Measurements from ENCODE around the gene ACTR1A.
"Not testable (repeated sequence)": the region's sequence is repeated elsewhere in the genome, so short reads cannot be mapped to it uniquely, and the experiment has no call there.

The ACTR1A gene

DNA sequence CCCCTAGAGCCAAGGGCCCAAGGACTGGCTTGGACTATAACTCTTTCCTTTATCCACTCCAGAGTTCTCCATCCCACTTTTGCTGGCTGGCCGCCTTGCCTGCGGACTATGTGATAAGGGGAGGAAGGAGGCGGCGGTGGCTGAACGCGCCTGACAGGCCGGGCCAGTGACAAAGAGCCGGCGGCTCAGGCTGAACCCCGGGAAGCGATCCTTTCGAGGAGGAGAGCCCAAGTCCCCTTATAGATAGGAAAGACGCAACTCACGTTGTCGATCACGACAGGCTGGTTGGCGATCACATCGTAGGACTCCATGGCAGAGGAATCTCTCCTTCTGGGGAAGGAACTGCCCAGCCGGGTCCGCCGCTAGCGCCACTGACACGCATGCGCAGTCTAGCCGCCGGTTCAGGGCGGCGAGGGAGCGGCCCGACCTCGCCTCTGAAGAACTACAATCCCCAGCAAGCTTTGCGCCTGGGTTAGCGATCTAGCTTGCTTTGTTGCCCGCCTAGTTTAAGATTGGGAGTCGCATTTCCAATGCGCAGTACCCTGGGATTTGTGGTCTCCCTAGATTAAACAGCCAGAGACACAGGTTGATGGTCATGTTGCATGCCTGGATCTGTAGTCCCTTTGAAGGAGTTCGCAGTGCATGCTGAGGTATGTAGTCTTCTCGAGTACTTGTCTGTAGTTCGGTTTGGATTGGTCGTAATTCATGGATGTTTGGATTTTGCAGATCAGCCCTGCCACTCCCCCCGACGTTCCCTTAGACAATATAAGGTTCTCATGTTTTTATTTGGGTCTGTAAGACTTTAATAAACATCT is at the start of gene ACTR1A:
Gene ACTR1A, minus strand, starts transcription at position 376 of the 815 bp plus-strand sequence. Its CDS starts 65 bp downstream, at position 311.
- peak; percentile 84 to 90 for DNase-seq (ENCODE audit: low read depth in 2 of 2)

DNA sequence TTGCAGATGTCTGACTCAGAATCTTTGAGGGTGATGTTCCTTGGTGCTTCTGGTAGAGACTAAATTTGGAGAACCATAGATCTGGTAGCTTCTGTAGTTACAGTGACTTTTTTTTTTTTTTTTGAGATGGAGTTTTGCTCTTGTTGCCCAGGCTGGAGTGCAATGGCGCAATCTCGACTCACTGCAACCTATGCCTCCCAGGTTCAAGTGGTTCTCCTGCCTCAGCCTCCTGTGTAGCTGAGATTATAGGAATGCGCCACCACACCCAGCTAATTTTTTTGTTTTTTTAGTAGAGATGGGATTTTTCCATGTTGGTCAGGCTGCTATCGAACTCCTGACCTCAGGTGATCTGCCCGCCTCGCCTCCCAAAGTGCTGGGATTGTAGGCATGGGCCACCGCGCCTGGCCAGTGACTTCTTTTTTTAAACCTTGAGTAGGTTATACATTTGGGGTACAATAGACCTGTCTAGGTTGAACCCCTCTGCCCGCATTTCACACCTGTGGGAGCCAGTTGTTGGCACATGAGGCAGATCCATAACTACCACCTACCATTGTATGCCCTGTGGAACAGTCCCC is 48.2 kb upstream of the ACTR1A start:
- DNase-seq (ENCODE audit: low read depth in 2 of 2), result no peak

DNA sequence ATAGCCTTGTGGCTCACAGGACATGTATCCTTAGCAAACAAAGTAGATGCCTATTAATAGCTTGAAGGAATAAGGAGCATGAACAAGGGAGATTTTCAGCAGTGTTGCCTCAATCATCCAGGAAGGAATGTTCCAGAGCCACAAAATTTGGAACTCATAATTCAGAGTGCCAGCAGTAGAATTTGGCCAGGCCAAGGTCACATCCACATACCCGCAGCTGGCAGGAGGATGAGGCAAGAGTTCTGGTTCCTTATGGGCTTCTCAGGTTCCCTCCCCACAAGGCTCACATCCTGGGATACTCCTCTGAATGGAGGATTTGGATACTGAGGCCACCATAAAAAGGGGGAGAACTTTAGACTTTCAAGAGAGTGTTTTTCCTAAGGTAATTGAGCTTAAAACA is 47.0 kb upstream of the ACTR1A start:
- no peak for DNase-seq (ENCODE audit: low read depth in 2 of 2)

DNA sequence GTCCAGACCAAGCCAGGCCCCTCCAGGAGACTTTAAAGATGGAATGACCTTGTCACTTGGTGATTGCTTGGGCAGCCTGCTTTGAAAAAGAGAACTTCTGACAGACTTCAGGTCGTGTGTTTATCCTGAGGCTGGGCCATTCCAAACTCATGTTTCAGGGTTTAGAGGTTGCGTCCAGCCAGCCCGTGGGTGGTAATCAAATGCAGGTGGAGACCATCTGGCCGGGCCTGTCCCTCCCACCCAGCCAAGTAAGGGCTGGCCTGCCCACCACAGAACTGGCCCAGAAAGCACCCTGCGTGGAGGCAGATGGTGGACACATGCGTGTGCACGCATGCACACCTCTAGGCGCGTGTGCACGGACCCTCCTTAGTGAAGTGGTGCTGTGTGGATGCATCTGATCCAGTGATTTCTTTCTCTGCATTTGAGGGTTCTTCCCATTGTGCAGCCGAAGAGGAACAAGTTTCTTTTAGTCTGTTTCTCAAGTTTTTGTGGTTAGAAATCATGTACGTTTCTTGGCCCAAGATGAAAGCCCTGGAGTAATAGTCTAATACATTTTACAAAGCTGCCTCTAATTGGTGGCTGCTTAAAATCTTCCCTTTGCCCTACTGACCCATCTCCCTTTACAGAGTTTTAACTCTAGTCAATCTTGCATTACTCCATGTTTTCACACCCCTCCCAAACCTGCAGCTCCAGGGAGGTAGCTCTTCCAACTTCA is 44.3 kb upstream of the ACTR1A start:
- no peak for DNase-seq (ENCODE audit: low read depth in 2 of 2)

DNA sequence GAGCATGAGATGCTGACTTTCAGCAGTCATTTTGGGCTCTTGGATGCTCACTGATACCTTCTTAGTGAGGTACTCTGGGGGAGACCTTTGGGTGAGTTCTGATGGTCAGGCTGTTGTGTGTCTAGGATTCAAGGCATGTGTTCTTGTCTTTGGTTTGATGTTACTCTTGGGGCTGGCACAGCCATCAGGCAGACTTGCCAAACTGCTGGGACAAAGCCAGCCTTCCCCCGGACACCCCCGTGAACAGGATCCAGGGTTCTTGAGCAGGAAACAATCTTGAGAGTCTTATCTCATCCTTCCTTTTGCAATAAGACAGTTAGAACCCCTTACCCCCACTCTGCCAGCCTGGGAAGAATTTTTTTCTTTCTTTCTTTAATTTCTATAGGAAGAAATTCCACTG is 43.5 kb upstream of the ACTR1A start:
- no peak for DNase-seq (ENCODE audit: low read depth in 2 of 2)

DNA sequence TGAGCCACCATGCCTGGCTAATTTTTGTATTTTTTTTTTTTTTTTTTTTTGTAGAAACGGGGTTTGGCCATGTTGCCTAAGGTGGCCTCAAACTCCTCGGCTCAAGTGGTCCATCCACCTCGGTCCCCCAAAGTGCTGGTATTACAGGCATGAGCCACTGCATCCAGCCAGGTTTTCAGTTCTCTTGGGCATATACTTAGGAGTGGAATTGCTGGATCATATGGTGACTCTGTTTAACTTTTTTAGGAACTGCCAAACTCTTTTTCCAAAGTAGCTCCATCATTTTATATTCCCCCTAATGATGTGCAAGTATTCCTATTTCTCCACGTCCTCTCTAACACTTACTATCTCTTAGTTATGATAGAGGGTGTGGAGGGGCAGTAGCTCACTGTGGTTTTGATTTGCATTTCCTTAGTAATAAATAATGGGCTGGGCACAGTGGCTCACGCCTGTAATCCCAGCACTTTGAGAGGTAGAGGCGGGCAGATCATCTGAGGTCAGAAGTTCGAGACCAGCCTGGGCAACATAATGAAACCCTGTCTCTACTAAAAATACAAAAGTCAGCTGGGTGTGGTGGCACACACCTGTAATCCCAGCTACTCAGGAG is 42.9 kb upstream of the ACTR1A start:
- DNase-seq (ENCODE audit: low read depth in 2 of 2), result no peak

DNA sequence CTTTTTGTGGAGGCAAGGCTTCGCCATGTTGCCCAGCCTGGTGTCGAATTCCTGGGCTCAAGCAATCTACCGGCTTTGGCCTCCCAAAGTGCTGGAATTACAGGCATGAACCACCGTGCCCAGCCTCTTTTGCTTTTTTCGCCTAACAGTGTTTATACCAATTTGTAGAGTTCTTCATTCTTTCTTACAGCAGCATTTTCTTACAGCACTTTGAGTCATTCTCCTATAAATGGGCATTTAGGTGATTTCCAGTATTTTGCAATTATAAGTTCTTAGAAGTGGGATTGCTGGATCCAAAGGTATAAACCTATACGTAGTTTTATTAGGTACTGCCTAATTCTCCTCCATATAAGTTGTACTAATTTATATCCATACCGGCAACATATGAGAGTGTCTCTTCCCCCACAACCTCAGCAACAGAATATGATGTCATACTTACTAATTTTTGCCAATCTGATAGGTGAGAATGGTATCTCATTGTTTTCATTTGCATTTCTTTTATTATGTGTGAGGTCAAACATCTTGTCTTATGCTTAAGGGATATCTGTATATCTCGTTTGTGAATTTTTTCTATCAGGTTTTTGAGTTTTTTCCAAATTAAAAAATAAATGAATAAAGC is 40.4 kb upstream of the ACTR1A start:
- no peak for DNase-seq (ENCODE audit: low read depth in 2 of 2)

DNA sequence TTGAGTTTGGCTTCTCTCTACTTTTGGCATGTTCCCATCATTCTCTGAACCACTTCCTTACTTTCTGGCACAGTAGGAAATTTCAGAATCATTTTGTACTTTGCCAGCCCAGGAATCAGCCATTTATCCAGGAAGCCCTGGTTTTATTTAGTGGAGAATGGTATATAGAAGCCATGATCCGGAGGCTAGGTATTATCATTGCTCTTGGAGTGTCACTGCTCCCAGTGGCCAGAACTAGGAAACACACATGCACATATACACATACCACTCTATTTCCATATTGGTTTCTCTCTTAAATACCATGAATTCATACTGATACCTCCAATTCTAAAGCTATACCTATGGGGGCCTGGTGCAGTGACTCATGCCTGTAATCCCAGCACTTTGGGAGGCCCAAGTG is 37.5 kb upstream of the ACTR1A start:
- DNase-seq (ENCODE audit: low read depth in 2 of 2), result no peak

DNA sequence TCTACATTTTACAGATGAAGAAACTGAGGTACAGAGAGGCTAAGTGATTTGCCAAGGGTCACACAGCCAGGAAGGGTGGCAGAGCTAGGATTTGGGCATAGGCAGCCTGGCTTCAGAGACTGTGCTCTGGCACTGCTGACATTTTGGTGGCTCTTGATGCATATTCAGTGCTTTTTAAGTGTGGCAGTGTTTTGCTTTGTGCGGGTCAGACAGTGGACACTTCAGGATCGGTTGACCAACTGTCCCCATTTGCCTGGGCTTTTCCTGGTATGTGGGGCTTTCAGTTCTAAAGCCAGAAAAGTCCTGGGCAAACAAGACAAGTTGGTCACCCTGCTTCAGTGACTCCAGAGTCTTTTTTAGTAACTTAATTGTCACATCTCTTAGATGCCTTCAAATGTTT is 36.3 kb upstream of the ACTR1A start:
- no peak for DNase-seq (ENCODE audit: low read depth in 2 of 2)

DNA sequence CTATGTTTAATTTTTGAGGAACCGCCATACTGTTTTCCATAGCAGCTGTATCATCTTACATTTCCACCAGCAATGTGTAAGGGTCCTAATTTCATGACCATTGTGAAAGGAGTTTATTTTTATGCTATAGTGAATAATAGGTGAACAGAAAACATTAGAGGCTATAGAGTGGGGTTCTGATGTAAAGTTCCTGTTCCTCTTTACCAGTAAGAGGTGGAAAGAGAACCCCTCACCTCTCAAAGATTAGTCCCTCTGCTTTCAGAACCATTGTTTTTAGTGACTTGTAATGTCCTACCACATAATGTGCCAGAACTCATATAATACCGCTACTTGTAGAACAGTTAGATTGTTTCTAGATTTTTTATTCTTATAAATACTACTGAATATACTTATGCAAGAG is 35.4 kb upstream of the ACTR1A start:
- no peak for DNase-seq (ENCODE audit: low read depth in 2 of 2)

DNA sequence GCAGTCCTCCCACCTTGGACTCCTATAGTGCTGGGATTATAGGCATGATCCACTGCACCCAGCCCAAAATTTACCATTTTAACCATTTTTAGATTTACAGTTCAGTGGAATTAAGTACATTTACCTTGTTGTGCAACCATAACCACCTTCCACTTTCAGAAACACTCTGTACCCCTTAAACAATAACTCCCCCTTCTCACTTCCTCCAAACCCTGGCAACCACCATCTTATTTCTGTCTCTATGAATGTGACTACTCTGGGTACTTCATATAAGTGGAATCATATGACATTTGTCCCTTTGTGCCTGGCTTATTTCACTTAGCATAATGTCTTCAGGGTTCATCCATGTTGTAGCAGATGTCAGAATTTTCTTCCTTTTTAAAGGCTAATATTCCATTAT is 34.9 kb upstream of the ACTR1A start:
- DNase-seq (ENCODE audit: low read depth in 2 of 2), result no peak

DNA sequence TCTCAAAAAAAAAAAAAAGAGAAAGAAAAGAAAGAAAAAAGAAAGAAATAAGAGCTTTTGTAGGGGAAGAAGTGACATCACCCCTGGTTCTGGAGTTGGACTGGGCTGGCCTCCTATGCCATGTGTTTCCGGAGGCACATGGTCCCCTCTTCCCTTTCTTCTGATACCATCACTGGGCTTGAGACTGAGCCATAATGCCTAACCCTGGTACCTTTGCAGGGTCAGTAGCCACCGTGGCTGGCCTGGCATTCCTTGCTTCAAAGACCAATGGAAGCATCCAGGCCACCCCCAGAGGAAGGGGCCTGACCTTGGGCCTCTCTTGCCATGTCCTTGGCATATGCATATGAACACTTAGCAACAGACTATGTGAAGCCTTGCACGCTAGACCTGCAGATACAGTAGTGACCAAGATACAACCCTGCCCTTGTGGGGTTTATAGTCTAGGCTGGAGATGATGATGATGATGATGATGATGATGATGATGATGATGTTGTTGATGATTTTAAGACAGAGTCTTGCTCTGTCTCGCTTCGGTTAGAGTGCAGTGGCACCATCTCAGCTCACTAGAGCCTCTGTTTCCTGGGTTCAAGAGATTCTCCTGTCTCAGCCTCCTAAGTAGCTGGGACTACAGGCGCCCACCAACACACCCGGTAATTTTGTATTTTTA is 33.1 kb upstream of the ACTR1A start:
- DNase-seq (ENCODE audit: low read depth in 2 of 2), result no peak

DNA sequence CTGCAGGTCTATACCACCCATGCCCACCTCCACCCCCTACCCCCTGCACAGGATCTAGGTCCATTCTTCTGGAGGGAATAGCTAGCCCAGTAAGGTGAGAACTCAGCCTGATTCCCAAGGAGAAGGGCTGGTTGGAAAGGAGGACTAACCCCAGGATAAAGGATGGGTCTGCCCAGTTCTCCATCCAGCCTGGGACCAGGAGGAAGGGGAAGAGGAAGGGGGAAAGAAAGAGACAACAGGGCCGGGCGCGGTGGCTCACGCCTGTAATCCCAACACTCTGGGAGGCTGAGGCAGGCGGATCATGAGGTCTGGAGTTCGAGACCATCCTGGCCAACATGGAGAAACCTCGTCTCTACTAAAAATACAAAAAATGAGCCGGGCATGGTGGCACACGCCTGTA is 32.5 kb upstream of the ACTR1A start:
- not testable (repeated sequence) for DNase-seq (ENCODE audit: low read depth in 2 of 2)

DNA sequence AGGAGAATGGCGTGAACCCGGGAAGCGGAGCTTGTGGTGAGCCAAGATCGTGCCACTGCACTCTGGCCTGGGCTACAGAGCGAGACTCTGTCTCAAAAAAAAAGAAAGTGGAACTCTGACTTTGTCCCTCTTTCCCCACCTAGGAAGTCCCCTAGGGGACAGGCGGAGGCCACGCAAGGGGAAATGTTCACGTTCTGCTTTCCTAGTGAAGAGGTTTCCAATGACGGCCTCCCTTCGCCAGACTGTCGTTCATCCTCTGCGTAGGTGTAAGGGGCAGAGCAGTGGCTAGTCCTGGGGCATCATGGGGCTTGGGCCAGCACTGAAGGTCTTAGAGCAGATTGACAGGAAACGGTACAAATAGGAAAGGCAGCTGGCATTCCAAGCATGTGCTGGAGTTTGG is 31.8 kb upstream of the ACTR1A start:
- no peak for DNase-seq (ENCODE audit: low read depth in 2 of 2)

DNA sequence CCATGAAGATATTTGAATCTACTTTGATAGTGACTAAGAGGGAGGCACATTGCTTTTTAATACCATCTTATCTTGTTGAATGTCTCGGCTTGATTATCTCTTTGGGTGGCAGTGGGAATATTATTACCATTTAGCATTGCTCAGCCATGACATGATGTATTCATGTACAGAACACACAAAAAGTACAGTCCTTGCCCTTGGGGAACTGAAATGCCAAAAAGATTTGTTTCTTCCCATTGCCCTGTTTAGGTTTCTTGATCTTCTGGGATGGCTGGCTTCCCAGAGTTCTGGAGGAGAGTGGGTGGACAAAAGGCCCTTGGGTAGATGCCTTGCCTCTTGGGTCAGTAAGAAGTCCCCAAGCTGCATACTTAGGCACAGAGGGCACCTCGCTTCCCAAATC is 25.0 kb upstream of the ACTR1A start:
- no peak for DNase-seq (ENCODE audit: low read depth in 2 of 2)

DNA sequence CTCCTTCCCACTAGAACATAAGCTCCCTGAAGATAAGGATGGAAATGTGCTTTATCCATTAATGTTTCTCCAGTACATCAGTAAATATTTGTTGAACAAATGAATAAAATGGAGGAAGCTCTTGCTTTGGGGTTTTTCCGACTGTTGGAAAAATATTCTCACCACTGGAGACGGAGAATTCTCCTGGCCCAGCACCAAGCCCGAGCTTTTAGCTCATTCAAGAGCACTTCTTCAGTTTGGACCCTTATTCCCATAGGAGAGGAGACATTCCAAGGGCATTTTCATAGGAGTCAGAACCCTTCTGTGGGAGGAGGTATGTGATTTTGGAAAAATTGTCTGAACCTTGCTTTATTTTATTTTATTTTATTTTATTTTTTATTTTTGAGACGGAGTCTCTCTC is 22.2 kb upstream of the ACTR1A start:
- no peak for DNase-seq (ENCODE audit: low read depth in 2 of 2)

DNA sequence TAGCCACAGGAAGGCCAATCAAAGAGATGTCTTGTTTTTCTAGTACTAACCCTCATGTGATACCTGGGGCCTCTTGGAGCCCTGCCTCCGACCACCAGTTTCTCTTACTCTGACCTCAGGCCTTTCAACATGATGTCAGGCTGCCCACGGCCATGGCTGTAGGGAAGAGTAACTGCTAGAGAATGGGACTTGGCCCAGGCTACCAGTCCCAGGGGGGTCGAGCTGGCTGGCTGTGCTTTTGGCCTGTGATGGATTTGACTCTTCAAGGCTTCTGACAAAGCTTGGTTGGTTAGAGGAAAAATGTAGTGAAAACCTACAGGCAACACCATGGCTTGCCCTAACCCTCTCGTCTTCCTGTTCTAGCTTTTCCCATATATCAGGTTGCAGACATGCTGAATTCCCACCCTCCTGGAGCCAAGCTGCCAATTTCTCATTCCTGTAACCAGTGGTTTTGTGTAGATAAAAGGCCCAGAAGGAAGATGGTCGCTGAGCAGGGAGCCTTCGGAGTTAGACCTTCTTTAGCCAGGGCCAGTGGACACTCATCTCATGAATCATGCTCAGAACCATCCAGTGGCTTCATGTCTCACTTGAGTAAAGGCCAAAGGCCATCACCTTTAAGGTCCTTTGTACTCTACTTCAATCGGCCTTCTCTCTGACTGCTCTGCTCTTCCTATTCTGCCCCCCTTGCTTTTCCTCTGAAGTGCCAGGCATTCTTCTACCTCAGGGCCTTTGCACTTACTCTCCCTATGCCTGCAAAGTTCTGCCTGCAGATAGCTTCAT is 20.9 kb upstream of the ACTR1A start:
- no peak for DNase-seq (ENCODE audit: low read depth in 2 of 2)

DNA sequence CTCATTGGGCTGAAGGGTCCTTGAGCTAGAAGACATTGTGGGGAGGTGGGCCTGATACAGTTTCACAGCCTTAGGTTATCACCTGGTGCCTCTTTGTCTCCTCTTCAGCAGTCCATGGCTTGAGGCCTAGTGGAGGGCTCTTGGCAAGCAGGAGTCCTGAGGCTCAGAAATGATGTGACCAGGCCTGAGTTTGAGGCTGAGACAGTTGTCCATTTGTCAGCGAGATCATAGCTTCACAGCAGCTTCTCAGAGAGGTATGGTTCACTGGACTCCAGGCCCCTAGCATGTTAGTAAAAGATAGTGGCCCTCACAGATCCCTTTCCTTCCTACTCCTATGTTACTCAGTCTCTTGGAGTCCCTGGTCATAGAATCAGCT is 20.4 kb upstream of the ACTR1A start:
- no peak for DNase-seq (ENCODE audit: low read depth in 2 of 2)

DNA sequence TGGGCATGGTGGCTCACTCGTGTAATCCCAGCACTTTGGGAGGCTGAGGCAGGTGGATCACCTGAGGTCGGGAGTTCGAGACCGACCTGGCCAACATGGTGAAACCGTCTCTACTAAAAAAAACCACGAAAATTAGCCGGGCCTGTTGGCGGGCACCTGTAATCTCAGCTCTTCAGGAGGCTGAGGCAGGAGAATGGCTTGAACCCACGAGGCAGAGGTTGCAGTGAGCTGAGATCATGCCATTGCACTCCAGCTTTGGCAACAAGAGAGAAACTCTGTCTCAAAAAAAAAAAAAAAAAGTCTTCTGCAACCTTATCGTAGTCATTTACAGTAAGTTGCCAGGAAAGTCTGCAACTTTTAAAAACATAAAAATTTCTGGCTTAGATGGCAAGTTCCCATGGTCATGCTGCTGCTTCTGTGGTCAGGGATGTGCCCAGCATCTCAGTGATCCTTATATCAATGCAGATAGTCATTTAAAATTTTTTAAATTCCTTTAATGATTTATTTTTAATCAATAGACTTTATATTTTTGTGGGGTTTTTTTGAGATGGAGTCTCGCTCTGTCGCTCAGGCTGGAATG is 16.8 kb upstream of the ACTR1A start:
- no peak for DNase-seq (ENCODE audit: low read depth in 2 of 2)

DNA sequence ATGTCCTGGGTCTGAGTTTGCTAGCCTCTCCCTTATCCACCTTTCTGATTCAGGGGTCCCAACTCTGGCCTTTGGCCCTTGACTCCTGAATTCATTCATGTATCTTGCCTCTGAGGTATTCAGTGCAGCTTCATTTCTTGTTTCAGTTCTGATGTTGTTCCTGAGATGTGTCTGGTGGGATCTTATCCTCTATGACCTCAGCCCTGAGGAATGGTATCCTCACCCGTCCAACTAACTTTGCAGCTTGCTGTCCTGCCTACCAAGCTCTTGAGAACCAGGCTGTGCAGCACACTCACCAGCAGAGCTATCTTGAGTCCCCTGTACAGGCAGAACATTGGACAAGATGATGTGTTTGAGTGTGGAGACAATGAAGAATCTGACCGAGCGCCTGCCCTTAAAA is 15.0 kb upstream of the ACTR1A start:
- DNase-seq (ENCODE audit: low read depth in 2 of 2), result no peak

DNA sequence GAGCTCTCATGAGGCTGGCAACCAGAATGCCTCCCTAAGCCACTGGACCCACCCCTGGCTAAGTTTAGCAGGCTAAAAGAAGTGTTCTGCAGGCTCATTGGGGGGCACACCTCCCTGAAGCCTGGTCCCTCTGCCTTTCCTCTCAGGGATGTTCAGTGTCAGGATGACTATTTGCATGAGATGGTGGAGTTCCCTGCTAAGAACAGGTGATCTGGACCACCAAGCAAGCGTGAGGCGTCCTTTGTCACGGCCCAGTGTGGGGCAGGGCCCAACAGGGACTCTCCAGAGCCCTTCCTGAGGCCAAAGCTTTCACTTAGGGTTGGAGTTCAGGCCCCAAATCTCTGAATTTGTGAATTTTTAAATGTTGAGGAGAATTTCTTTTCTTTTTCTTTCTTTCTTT is 13.2 kb upstream of the ACTR1A start:
- DNase-seq (ENCODE audit: low read depth in 2 of 2), result no peak

Data from stimulated activated CD8-positive, alpha-beta memory T cell treated with anti-CD3 and anti-CD28 coated beads, Interleukin-7, amount 100 ng/mL, for 1 hour (primary cell).